Adrenal gland (tissue), 5 donors: ENCODE results near the gene CYP2J2.

Source experiments
- POLR2A ChIP-seq, 2 donors: fragments of 450-650 bp; IDR thresholded peaks; one replicate each; pipeline ENCODE4 v1.6.1; 2017; ENCODE audit warnings: antibody characterized with exemption in 2 of 2, mild to moderate bottlenecking in 2 of 2, moderate library complexity in 1 of 2
- TF ChIP-seq, protein P1 (sequence below), 6 experiments: fragments of 450-650 bp in 4 of 6; fragments of 200-600 bp in 2 of 6; sonication (generic) in 1 of 6; IDR thresholded peaks; 1 replicate in 5 of 6; 2 replicates in 1 of 6; pipeline versions ENCODE4 v1.5.1 to v1.8.0; 2016 to 2021; ENCODE audit warnings: antibody characterized with exemption in 6 of 6, mild to moderate bottlenecking in 2 of 6, moderate library complexity in 1 of 6
- donor health status: DM: no; HTN: no; CAD: no.

DNA sequence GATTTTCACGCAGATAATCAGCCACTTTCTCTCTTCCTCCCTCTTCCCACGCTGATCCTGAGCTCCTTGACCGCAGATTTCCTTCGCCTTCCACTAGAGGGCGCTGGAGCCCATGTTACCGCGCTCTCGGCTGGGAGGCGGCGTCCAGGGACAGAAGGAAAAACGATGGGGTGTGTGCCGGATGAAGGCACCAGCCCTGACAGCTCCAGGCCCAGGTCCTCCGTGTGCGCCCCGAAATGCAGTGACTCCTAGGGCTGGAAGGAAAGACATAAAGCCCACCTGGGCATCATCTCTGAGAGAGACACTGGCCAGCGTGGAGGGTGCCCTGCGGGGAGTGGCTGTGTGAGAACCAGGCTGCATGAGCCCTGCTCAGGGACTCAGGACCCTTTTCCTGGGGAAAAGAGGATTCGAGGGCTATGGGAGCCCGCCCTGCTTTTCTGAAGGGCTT is 44.9 kb upstream of the CYP2J2 start:
- TF ChIP-seq, protein P1, sequence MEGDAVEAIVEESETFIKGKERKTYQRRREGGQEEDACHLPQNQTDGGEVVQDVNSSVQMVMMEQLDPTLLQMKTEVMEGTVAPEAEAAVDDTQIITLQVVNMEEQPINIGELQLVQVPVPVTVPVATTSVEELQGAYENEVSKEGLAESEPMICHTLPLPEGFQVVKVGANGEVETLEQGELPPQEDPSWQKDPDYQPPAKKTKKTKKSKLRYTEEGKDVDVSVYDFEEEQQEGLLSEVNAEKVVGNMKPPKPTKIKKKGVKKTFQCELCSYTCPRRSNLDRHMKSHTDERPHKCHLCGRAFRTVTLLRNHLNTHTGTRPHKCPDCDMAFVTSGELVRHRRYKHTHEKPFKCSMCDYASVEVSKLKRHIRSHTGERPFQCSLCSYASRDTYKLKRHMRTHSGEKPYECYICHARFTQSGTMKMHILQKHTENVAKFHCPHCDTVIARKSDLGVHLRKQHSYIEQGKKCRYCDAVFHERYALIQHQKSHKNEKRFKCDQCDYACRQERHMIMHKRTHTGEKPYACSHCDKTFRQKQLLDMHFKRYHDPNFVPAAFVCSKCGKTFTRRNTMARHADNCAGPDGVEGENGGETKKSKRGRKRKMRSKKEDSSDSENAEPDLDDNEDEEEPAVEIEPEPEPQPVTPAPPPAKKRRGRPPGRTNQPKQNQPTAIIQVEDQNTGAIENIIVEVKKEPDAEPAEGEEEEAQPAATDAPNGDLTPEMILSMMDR (IDR thresholded peaks at IDR 0.05) = peak; percentile 69 to 90 (median 84)
- no peak for TF ChIP-seq POLR2A (IDR thresholded peaks at IDR 0.05)
